GM23338 (cell line): ENCODE measurements around the gene LTBP2.

Experiments
- CTCF ChIP-seq, 2 experiments: fragments of 200-600 bp in 1 of 2; sonication (generic) in 1 of 2; conservative IDR thresholded peaks; 2 replicates each; pipeline versions ENCODE4 v1.5.1 to v1.6.1; 2016 to 2017; ENCODE audit warnings: antibody characterized with exemption in 2 of 2, low read depth in 2 of 2, mild to moderate bottlenecking in 2 of 2, moderate library complexity in 1 of 2
- ETS1 ChIP-seq: IDR thresholded peaks from 2 replicates; pipeline ENCODE4 v1.6.1; 2016; ENCODE audit warnings: antibody characterized with exemption
- EZH2 ChIP-seq: fragments of 200-600 bp; sonication (generic); IDR thresholded peaks from one replicate; pipeline ENCODE4 v1.8.0; 2017; ENCODE audit warnings: antibody characterized with exemption, mild to moderate bottlenecking, low read depth; ENCODE audit not compliant: unreplicated experiment
- EZH2phosphoT487 ChIP-seq: fragments of 200-600 bp; sonication (generic); IDR thresholded peaks from one replicate; pipeline ENCODE4 v1.8.1; 2018; ENCODE audit warnings: antibody characterized with exemption; ENCODE audit not compliant: unreplicated experiment
- NANOG ChIP-seq: IDR thresholded peaks from 2 replicates; pipeline ENCODE4 v1.6.1; 2016; ENCODE audit warnings: antibody characterized with exemption, borderline replicate concordance
- REST ChIP-seq: IDR thresholded peaks from one replicate; pipeline ENCODE4 v1.6.1; 2018; ENCODE audit warnings: antibody characterized with exemption; ENCODE audit not compliant: unreplicated experiment
- ZNF331 ChIP-seq: fragments of 250-450 bp; sonication (Bioruptor Pico); IDR thresholded peaks from 2 replicates; pipeline ENCODE4 v1.5.0; 2020; ENCODE audit warnings: low read depth, mild to moderate bottlenecking, moderate library complexity

GRCh38 chr14:74518221-74518620 lies 93.8 kb downstream of the LTBP2 start:
- TF ChIP-seq CTCF (conservative IDR thresholded peaks at IDR 0.05; ENCODE audit: low read depth in 2 of 2) (no peak), REST (no peak), EZH2 (no peak), ZNF331 (CRISPR knock-in tag) (no peak), NANOG (no peak), EZH2phosphoT487 (no peak), ETS1 (no peak)
